SK-N-SH treated with all-trans-retinoic acid at 6 μM for 48 hours (cell line): ENCODE data around the gene SLC38A2.

Experiments
- ATAC-seq: fragments of 200-7000 bp; cut with Tn5 transposase; 3 replicates; pipeline ENCODE4 v1.9.1; 2020; ENCODE audit warnings: mild to moderate bottlenecking, moderate library complexity
- ARNTL ChIP-seq: fragments of 450-650 bp; formaldehyde crosslinking; IDR thresholded peaks from 2 replicates; pipeline ENCODE4 v1.5.0; 2020; ENCODE audit warnings: low read depth, mild to moderate bottlenecking, moderate library complexity, borderline replicate concordance
- CREB5 ChIP-seq: fragments of 250-450 bp; sonication (Bioruptor Pico); IDR thresholded peaks from 2 replicates; pipeline ENCODE4 v1.5.1; 2020; ENCODE audit warnings: low read depth, mild to moderate bottlenecking, moderate library complexity
- CSDC2 ChIP-seq: fragments of 250-450 bp; sonication (Bioruptor Pico); IDR thresholded peaks from 2 replicates; pipeline ENCODE4 v1.5.0; 2020; ENCODE audit warnings: mild to moderate bottlenecking, moderate library complexity
- CSRNP3 ChIP-seq: fragments of 250-450 bp; sonication (Bioruptor Pico); IDR thresholded peaks from 2 replicates; pipeline ENCODE4 v1.5.1; 2021; ENCODE audit warnings: mild to moderate bottlenecking, moderate library complexity
- GLIS3 ChIP-seq: fragments of 250-450 bp; sonication (Bioruptor Pico); IDR thresholded peaks from 2 replicates; pipeline ENCODE4 v1.5.0; 2020; ENCODE audit warnings: mild to moderate bottlenecking, moderate library complexity
- ISL1 ChIP-seq: fragments of 250-450 bp; sonication (Bioruptor Pico); IDR thresholded peaks from 2 replicates; pipeline ENCODE4 v2.1.2; 2022; ENCODE audit warnings: mild to moderate bottlenecking, moderate library complexity
- OSR1 ChIP-seq: fragments of 250-450 bp; sonication (Bioruptor Pico); IDR thresholded peaks from 2 replicates; pipeline ENCODE4 v1.8.0; 2022; ENCODE audit warnings: moderate library complexity, mild to moderate bottlenecking, inconsistent platforms
- PATZ1 ChIP-seq: fragments of 250-450 bp; sonication (Bioruptor Pico); IDR thresholded peaks from 2 replicates; pipeline ENCODE4 v1.8.0; 2020; ENCODE audit warnings: mild to moderate bottlenecking, moderate library complexity, borderline replicate concordance
- POU6F1 ChIP-seq: fragments of 250-450 bp; sonication (Bioruptor Pico); IDR thresholded peaks from 2 replicates; pipeline ENCODE4 v1.8.0; 2021; ENCODE audit warnings: low read depth, mild to moderate bottlenecking, moderate library complexity, borderline replicate concordance
- PPARA ChIP-seq: fragments of 250-450 bp; sonication (Bioruptor Pico); IDR thresholded peaks from 2 replicates; pipeline ENCODE4 v1.5.0; 2020; ENCODE audit warnings: mild to moderate bottlenecking, borderline replicate concordance
- RARB ChIP-seq: fragments of 250-450 bp; sonication (Bioruptor Pico); IDR thresholded peaks from 2 replicates; pipeline ENCODE4 v1.8.0; 2021; ENCODE audit warnings: mild to moderate bottlenecking, moderate library complexity
- SNAI2 ChIP-seq: fragments of 250-450 bp; sonication (Bioruptor Pico); IDR thresholded peaks from 2 replicates; pipeline ENCODE4 v1.5.0; 2020; ENCODE audit warnings: mild to moderate bottlenecking, moderate library complexity
- TCF4 ChIP-seq: fragments of 250-450 bp; sonication (Bioruptor Pico); IDR thresholded peaks from 2 replicates; pipeline ENCODE4 v1.8.0; 2021; ENCODE audit warnings: mild to moderate bottlenecking, moderate library complexity, borderline replicate concordance
- TOX ChIP-seq: fragments of 250-450 bp; sonication (Bioruptor Pico); IDR thresholded peaks from 2 replicates; pipeline ENCODE4 v1.8.0; 2021; ENCODE audit warnings: mild to moderate bottlenecking, moderate library complexity, borderline replicate concordance
- TSHZ2 ChIP-seq: fragments of 250-450 bp; sonication (Bioruptor Pico); IDR thresholded peaks from 2 replicates; pipeline ENCODE4 v1.5.0; 2020; ENCODE audit warnings: mild to moderate bottlenecking, moderate library complexity
- ZC3H10 ChIP-seq: fragments of 250-450 bp; sonication (Bioruptor Pico); IDR thresholded peaks from 2 replicates; pipeline ENCODE4 v1.5.1; 2021; ENCODE audit warnings: mild to moderate bottlenecking, moderate library complexity
- ZFP30 ChIP-seq: fragments of 450-650 bp; formaldehyde crosslinking; IDR thresholded peaks from 2 replicates; pipeline ENCODE4 v1.5.0; 2022; ENCODE audit warnings: mild to moderate bottlenecking, moderate library complexity
- ZNF70 ChIP-seq: fragments of 450-650 bp; formaldehyde crosslinking; IDR thresholded peaks from 2 replicates; pipeline ENCODE4 v1.5.0; 2020; ENCODE audit warnings: mild to moderate bottlenecking, moderate library complexity
- ZNF8 ChIP-seq: fragments of 450-650 bp; formaldehyde crosslinking; IDR thresholded peaks from 2 replicates; pipeline ENCODE4 v1.5.0; 2020; ENCODE audit warnings: mild to moderate bottlenecking, moderate library complexity

SLC38A2 gene

GRCh38 chr12:46359667-46360280 is 12.8 kb downstream of the SLC38A2 start:
- ATAC-seq, result no peak

GRCh38 chr12:46358791-46359666 is 13.5 kb downstream of the SLC38A2 start:
- TF ChIP-seq PATZ1 (peak; percentile 19; the same call in 1 of the 2 replicates), TOX (CRISPR knock-in tag) (no peak)
- no peak for ATAC-seq

More at GRCh38 chr12:46359667-46360280, 12.8 kb downstream of the SLC38A2 start:
- TF ChIP-seq OSR1 (CRISPR knock-in tag) (no peak), GLIS3 (CRISPR knock-in tag) (no peak), RARB (no peak), CSRNP3 (no peak), TSHZ2 (CRISPR knock-in tag) (no peak), ZNF70 (no peak), ZC3H10 (CRISPR knock-in tag) (no peak), POU6F1 (no peak), ISL1 (CRISPR knock-in tag) (no peak), PPARA (CRISPR knock-in tag) (no peak), SNAI2 (CRISPR knock-in tag) (no peak), ZNF8 (no peak)

GRCh38 chr12:46358325-46358700 is 14.3 kb downstream of the SLC38A2 start:
- TF ChIP-seq CSDC2 (no peak), TSHZ2 (CRISPR knock-in tag) (no peak), PPARA (CRISPR knock-in tag) (no peak), RARB (no peak), ARNTL (CRISPR knock-in tag) (no peak), GLIS3 (CRISPR knock-in tag) (no peak), TOX (CRISPR knock-in tag) (no peak), POU6F1 (no peak), OSR1 (CRISPR knock-in tag) (no peak), ZFP30 (CRISPR knock-in tag) (no peak), SNAI2 (CRISPR knock-in tag) (no peak), CREB5 (no peak), TCF4 (no peak), ISL1 (CRISPR knock-in tag) (no peak)
- no peak for ATAC-seq
